ENCODE measurements around the gene C19orf85.

- TF ChIP-seq GATA2 (IDR thresholded peaks at IDR 0.05; ENCODE audit: low read depth, low read length) (no peak), GATA3 (IDR thresholded peaks at IDR 0.05; ENCODE audit: low read depth, low read length) (no peak)
Observed at GRCh38 chr19:55504252-55504603, 39.7 kb upstream of the C19orf85 start.
